Fibroblast of upper back skin (primary cell): Measurements from ENCODE around the gene GRK5.

Experiments used
- DNase-seq: peaks from one replicate; pipeline ENCODE4 v3.0.0-alpha.2; 2013

Gene GRK5

DNA sequence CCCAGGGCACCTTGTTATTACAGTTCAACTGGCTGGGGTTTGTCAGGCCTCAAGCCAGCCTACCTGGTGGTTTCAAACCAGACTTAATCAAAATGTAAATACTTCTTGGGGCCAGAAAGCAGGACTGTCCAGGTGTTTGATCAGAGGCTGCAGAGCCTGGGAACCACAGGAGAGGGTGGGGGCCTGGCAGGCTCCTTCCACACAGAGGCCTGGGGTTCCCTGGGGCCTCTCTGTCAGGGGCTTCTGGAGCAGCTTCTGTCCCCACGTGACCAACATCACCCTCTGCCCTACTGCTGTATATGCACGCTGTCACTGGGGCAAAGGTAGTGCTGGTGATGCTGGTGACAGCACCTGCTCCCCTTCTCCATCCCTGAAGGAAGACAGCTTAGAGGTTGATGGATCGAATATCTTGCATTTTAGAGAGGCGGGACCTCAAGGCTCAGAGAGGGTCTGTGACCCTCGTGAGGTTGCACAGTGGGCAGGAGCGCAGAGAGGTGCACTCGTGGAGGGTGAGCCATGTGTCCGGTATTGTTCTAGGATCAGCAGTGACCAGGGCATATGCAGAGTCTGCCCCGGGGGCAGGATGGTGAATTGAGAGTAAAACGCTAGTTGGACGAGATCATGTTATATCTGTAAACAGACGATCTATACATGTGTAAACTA lies 95.4 kb downstream of the GRK5 start:
- DNase-seq: no peak

DNA sequence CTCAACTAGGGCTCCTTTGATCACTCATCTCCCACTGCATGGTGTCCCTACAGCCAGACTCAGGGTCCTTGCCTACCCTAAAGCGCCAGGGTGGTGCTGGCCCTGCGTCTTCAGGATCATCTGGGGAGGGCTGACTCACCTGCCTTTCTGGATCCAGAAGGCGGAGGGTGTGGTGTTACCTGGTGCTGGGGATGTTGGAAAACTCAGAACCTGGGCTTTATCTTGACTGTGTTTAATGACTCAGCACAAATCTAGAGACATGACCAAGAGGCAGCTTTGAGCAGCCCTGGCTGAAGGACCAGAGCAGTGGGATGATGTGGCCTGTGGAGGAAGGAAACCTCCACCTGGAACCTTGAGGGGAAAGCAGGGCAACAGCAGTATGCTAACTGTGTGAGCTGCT lies 96.5 kb downstream of the GRK5 start:
- no peak for DNase-seq

DNA sequence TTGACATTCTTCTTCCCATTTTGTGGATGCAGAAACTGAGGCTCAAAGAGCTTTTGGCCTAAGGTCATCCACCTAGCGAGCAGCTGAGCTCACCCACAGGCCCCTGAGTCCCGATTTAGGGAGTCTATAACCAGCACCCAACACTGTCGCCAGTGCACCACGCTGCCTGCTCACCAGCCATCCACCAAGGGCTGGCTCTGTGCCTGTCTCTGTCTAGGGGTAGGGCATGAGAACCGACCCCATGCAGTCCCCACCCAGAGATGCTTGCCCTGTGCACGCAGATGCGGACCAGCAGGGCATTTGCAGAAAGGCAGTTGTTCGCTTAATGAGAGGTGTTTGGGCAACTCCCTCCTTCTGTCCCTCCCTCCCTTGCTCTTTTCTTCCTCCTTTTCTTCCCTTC lies 97.2 kb downstream of the GRK5 start:
- no peak for DNase-seq

DNA sequence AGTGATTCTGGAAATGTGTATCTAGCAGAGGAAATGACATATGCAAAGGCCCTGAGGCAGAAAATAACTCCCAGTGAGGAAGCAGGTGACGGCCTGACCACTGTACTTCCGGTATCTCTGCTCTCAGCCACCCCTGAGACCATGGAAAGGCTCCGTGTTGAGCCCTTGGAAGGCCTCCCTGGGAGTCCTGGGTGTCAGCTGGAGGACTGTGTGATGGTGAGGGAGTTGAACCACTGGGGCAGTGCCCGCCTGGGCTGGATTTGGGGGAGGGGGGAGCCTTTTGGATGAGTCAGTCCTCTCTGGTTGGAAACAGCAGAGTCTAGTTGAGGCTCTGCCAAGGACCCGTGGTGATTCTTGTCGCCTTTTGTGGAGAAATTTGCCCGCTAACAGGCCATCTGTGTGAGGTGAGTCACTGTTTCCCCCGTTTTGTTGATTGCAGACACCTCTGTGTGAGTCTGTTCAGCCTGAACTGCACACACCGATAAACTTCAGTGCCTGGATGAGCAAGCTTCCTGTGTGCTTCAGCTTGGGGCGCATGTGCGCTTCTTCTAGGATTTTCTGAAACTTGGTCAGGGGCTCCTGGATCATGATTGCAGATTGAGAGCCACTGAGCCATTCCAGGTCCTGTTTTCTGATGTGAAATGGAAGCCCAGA lies 98.6 kb downstream of the GRK5 start:
- DNase-seq: peak; percentile 98

DNA sequence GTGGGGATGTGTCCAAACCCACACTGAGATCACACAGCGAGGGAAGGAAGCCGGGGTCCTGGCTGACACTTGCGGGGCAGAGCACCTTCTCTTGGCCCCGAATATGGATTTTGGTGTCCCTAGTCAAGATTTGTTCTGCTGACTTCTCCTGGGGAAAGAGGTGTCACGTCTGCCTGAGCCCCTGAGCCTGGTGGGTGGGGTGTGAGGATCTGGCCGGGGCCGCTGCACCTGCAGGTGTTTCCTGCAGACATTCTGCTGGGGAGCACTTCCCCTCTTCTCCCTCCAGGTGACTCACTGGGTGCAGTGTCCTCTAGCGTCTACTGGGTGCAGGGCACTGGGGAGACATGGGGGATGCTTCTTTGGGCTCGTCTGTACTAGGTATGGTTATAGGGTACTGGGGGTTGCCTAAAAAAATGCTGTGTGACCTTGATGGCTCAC lies 99.2 kb downstream of the GRK5 start:
- no peak for DNase-seq

DNA sequence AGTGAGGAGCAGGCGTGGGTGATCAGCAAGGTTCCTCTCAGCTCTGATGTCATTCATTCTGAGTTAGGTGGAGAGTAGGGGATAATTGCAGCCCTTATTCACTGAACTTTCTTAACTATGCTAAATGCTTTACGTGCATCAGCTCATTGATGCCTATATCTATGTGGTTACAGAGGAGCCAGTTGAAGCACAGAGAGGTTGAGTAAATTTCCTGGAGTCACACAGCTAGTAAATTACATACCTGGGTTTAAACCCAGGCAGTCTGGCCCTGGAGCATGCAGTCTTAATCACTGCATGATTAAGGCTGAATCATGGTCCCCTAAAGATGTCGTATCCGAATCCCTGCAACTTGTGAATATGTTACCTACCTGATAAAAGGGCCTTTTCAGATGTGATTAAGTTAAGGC lies 99.6 kb downstream of the GRK5 start:
- no peak for DNase-seq

DNA sequence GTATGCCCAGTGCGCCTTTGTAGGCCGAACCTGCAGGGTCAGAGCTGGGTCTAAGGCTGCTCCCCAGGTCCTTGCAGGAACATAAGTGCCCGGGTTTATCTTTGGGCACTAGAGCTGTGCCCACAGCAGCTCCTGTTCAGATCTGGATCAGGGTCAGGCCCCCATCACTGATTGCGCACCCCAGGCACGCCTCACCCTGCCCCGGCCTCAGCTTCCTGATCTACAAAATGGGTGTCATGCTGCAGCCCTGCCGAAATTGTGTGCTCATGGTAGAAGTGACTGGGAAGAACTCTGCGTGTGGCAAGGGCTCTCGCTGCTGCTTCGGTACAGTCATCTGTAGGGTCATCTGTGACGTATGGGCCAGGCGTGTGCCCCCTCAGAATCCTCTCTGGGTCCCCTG lies 100.7 kb downstream of the GRK5 start:
- no peak for DNase-seq

DNA sequence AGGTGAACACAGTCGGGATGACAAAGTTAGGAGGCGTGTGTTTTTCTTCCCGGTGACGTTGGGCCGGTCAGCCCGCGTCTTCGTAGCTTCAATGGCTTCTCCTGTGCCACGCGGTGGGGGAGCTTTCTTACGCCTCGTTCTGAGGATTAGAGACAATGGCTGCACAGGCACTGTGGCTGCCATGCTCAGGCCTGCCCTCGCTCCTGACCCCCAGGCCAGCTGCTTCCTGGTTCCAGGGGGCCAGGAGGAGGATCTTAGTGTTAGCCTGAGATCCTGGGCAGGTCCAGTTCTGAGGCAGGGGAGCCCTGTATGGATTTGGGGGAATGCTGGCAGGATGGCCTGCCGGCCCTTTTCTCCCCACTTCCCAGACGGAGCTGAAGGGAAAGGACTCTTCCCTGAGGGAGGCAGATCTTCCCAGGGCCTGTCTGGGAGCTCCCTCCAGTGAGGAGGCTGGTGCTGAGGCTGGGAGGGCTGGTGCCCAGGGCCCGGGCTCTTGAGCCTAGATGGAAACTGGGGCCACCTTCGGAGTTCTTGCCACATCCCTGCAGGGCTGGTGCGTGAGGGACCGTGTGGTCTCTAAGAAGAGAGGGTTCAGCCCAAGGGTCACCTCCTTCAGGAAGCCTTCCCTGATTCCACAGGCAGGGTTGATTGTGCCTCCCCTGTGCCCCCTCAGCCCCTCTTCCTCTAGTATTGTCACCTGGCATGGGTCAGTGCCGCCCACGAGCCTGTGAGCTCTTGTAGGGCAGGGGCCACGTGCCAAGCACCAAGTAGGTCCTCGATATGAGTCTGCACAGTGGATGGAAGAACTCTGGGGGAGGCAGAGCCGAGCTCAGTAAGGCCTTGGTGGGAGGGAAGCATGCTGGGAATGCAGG lies 101.4 kb downstream of the GRK5 start:
- DNase-seq: no peak

DNA sequence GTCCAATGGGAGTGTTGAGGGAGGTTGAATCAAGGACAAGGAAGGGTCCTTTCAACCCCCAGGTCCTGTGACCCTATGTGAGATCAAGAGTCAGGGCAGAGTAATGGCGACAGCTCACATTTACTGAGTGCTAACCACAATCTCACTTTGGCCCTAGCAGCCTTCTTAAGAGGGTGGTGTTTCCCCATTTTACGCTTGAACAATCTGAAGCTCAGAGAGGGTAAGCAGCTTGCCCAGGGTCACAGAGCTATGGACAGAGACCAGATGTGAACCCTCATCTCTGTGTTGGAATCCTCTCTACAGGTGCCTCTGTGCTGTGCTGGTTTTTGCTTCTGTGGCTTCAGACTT lies 102.0 kb downstream of the GRK5 start:
- no peak for DNase-seq

DNA sequence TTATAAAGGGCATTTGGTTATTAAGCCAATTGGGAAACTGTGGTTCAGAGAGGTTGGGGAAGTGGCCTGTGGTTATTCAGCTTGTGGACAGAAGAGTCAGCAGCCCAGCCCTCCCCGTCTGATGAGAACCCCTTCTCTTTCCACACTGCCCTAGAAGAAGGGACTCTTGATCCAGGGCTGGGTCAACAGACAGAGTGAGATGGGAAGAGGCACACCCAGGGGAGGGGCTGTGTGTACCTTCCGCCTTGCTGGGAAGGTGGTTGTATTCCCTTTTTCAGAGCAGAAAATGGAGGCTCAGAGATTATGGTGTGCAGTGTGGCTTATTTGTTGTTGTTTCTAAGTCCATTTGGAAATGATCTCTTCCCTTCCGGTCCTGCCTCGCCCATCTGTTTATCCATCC lies 103.4 kb downstream of the GRK5 start:
- DNase-seq: no peak

DNA sequence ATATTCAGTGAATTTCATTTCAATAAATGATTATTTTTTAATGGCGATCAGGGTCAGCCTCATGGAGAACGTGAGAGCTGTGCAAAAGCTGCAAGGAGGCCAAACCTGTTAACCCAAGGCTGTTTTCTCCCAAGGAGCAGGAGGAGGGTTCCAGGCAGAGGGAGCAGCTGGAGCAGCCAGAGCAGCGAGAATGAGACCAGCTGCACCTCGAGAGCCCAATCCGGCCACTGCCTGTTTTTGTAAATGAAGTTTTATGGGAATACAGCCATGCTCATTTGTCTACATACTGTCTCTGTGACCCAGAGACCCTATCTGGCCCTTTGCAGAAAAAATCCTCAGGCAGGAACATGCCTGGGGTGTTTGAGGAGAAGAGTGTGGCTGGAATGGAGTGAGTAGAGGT lies 104.9 kb downstream of the GRK5 start:
- no peak for DNase-seq

DNA sequence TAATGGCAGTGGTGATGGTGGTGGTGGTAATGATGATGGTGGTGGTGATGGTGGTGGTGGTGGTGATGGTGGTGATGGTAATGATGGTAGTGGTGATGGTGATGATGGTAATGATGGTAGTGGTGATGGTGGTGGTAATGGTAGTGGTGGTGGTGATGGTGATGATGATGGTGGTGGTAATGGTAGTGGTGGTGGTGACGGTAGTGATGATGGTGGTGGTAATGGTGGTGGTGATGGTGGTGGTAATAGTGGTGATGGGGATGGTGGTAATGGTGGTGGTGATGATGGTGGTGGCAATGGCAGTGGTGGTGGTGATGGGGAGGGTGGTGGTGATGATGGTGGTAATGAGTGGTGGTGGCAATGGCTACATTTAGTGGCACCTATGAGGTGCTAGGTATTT lies 105.7 kb downstream of the GRK5 start:
- DNase-seq: no peak

DNA sequence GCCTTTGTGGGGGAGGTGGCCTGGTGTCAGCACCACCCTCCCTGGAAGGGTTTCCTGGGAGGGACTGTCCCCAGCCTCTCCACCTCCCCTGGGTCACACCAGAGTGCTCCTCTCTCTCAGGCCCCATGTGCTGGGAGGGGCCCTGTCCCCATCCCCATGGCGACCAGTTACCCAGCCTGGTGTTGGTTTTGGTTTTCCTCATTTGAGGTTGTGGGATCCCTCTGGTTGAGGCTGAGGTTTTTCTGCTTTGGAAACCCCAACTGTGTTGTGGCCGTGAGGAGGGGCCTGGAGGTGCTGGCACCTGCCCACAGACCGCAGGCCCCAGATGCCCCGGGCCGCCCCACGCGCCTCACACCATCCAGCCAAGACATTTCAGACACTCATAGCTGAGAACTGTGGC lies 106.3 kb downstream of the GRK5 start:
- no peak for DNase-seq

DNA sequence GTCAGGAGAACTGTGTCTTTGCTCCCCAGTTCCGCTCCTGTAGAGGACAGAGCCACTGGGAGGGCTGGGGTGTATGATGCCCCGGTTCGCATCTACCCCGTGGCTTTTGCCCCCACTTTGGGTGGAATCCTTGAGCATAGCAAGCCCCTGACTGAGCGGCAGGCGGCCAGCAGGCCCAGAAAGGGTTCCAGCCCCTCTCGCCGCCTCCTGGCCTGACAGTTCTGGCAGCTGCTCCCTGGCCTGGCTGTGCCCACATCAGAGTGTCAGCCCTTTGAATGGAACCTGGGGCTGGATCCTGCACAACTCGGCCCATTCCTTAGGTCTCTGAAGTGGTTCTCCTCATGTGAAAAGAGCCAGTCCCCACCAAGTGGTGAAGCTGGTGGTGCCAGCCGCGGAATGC lies 106.7 kb downstream of the GRK5 start:
- no peak for DNase-seq

DNA sequence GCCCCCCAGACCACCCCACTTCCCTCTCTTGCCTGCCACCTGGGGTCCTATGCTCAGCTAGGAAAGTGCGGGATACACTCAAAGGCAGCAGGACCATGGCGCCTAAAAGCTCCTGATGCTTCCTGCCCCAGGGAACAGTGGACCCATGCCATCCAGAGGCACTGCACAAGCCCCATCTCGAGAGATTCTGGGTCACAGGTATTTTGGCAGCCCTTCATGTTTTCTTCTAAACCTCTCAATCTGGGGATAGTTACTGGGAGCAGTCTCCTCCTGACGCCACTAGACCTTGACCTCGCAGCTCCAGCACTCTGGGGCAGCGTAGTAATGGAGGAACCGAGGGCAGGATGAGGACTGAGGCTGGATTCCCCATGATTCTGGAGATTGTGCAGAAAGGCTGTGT lies 107.1 kb downstream of the GRK5 start:
- DNase-seq: no peak

DNA sequence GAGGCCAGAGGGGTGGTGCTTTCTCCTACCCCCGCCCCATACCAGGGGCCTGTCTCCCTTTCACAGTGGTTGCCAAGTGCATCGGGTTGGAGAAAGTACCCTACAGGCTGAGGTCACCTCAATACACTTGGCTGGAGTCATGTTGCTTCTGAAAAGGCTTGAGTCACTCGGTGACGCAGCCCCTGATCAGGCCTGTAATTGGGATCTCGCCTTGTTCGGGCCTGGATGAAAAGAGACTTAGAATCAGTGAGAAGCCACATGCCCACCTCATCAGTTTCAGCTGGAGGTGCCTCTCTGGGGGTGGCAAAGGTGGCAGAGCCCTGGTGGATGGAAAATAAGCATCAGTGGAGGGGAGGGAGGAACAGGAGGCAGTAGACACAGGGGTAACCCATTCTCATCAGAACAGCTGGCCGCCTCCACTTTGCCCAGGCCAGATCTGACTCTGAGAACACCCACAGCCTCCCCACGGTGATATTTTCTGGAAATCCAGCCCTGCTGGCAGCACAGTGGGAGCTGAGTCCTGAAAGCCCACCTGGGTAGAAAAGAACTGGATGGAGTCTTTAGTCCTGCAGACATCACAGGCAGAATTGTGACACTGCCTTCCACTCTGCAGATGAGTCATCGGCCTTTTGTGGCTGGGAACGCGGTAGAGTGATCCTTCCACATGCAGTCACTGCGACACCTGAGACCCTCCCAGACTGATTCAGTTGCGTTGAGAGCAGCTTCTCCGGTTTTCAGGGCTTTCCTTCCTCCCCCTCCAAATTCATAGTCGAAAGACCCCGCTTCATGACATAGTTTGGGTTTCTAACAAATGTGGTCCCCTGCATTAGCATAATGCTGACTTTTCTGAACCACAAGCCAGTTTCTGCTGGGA lies 108.0 kb downstream of the GRK5 start:
- peak; percentile 88 for DNase-seq

DNA sequence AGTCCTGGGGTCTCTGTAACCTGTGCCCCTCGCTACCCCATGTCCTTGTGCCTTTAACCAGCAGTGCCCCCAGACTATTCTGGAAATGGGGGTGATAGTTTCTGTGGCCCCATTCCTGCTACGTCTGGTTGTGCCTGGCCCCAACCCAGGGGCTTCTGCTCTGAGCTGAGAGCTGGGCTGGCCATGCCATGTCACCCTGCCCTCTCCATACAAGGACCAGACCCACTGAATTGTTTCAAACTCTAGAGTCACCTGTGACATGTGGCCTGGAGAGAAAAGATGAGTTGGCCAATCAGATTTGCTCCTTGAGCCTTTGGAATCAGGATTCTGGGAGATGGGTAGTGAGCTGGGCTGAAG lies 108.6 kb downstream of the GRK5 start:
- no peak for DNase-seq

DNA sequence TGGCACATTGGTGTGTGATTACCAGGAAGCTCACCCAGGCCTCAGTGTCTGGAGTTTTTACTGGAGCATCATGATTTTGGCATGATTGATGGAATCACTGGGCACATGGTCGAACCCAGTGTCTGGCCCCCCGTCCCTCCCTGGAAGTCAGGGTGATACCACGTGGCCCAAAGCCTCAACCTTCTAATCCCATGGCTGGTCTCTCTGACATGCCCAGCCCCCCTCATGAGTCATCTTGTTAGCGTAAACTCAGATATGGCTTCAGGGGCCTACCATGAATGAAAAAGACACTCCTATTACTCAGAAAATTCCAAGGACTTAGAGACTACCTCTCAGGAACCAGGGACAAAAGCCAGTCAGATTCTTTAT lies 109.3 kb downstream of the GRK5 start:
- peak; percentile 87 for DNase-seq

DNA sequence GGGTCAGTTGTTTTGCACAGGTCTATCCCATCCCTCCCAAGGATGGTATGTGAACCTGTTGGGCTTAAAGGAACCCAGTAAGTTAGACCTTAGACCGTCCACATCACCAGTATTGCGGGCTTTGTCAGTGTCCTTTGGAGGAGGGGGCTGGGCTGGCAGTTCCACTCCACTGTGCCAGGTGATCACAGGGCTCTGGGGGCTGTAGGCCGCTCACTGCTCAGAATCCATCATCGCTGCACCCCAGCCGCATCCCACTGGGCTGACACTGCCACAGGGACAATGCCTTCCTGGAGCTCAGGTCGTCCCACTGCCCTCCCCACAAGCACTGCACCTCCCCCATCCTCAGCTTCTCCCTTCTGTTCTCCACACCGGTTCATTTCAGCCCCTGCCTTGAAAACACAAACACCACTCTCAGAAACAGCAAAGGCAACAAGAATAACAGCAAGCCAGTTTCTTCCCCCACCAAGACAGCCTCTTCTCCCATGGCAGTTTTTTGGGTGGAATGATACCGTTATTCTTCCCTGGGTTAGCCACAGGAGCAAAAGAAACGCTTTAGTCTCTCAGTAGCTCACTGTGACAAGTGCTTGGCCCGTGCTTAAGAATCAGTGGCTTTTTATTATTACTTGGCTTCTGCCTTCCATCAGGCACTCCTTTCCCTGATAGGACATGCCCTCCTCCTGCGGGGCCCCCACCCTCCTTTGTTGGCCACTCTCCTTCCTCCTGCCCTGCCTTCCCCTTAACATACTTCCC lies 111.2 kb downstream of the GRK5 start:
- no peak for DNase-seq

DNA sequence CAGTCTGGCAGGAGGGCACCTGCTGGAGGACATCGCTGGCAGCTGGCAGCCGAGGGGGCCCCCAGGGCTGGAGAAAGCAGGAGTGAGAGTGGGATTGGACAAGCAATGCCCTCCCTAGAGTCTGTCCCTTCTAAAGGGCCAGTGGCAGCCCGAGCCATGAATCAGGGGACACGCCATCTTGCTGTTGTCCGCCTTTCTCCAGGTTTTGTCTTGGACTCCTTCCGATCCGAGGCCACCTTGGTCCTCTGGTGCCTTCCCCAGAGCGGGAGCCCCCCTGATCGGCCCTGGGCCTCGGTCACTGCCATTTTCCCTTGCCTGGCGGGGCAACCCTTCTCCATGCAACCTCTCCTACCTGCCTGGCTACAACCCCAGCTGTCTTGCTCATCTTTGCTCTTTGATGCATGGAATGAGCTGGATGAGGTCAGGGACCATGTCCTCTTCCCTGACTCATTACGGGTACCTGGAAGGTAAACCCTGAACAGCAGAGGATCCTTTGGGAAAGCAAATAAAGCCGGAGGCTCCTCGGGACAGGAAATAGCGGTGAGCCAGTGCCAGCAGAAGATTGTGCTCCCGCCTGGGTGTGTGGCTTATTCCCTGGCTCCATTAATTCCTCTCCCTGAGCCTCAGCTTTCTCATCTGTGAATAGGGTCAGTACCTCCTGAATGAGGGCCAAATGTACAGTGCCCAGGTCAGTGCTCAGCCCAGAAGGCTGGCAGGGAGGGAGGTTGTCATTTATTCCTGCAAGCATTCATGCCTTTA lies 112.0 kb downstream of the GRK5 start:
- DNase-seq: no peak

DNA sequence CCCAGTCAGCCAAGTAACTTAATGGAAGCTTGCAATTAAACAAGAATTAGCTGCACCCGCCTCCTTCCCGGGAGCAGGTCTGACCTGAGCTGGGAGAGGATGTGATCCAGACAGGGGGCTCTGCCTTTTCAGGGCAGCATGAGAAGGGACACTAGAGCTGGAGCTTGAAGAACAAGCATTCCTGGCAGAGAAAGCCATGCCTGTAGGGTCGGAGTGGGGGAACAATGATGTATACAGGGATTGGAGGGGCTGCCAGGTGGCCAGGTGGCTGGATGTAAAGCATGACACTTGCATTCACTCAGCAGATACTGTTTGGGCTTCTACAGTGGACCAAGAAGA lies 112.5 kb downstream of the GRK5 start:
- DNase-seq: no peak

DNA sequence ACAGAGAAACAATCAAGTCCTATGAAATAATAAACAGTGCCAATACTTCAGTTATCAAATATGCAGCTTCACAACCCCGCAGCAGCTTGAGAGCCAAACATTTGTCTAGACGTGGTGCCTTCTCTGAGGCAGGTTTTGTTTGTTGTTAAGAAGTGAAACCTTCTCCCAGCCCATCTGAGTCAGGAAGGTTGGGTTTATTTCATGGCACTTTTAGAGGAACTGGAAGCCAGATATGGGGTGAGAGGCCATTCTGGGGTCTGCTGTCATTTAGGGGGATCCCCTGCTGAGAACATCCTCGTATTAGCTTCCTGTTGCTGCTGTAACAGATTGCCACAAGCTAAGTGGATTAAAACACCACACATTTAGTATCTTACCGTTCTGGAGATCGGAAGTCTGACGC lies 113.6 kb downstream of the GRK5 start:
- DNase-seq: no peak
